ENCODE results near the gene GNAZ.

Gene GNAZ

GRCh38 chr22:23080613-23081290, 10.4 kb downstream of the GNAZ start:
- no peak for TF ChIP-seq EZH2phosphoT487 (conservative IDR thresholded peaks at IDR 0.05; ENCODE audit: low read length)
- TF ChIP-seq CTCF (IDR thresholded peaks at IDR 0.05; ENCODE audit: insufficient read depth, low read length, poor library complexity, severe bottlenecking): no peak
- Histone ChIP-seq H3F3A (ENCODE audit: insufficient read depth) (no peaks in the 10 kb centered on the region), H3K79me2 (ENCODE audit: insufficient read depth, low read length) (no peaks in the 10 kb centered on the region), H3K27ac (ENCODE audit: low read depth, low read length) (no peak overlapping the region), H2AFZ (ENCODE audit: low read depth, low read length, severe bottlenecking) (no peak overlapping the region), H3K4me2 (ENCODE audit: low read depth, low read length, poor library complexity, severe bottlenecking) (no peak overlapping the region), H3K9me2 (replicated peaks; ENCODE audit: insufficient read depth, low read length) (no peaks in the 10 kb centered on the region), H4K20me1 (ENCODE audit: low read depth, low read length) (no peaks in the 10 kb centered on the region), H3K9ac (ENCODE audit: low read length) (no peak overlapping the region), H3K27me3 (ENCODE audit: low read length) (no peaks in the 10 kb centered on the region), H3K36me3 (ENCODE audit: low read length) (no peaks in the 10 kb centered on the region), H3K4me3 (ENCODE audit: insufficient read depth, low read length, poor library complexity, severe bottlenecking) (no peak overlapping the region), H3K9me3 (ENCODE audit: insufficient read depth, low read length) (no peaks in the 10 kb centered on the region)

GRCh38 chr22:23082534-23083314, 12.4 kb downstream of the GNAZ start:
- Histone ChIP-seq H3K9ac (ENCODE audit: low read length) (no peak overlapping the region), H3K9me2 (replicated peaks; ENCODE audit: insufficient read depth, low read length) (no peaks in the 10 kb centered on the region), H3K9me3 (ENCODE audit: insufficient read depth, low read length) (no peaks in the 10 kb centered on the region), H3K36me3 (ENCODE audit: low read length) (no peaks in the 10 kb centered on the region), H2AFZ (ENCODE audit: low read depth, low read length, severe bottlenecking) (no peak overlapping the region), H4K20me1 (ENCODE audit: low read depth, low read length) (no peaks in the 10 kb centered on the region), H3K4me3 (ENCODE audit: insufficient read depth, low read length, poor library complexity, severe bottlenecking) (no peak overlapping the region), H3K79me2 (ENCODE audit: insufficient read depth, low read length) (no peaks in the 10 kb centered on the region), H3K27me3 (ENCODE audit: low read length) (no peaks in the 10 kb centered on the region), H3K27ac (ENCODE audit: low read depth, low read length) (no peak overlapping the region), H3F3A (ENCODE audit: insufficient read depth) (no peaks in the 10 kb centered on the region), H3K4me2 (ENCODE audit: low read depth, low read length, poor library complexity, severe bottlenecking) (no peak overlapping the region)
- TF ChIP-seq EZH2phosphoT487 (conservative IDR thresholded peaks at IDR 0.05; ENCODE audit: low read length) (no peak), CTCF (IDR thresholded peaks at IDR 0.05; ENCODE audit: insufficient read depth, low read length, poor library complexity, severe bottlenecking) (no peak)

- Histone ChIP-seq H3F3A (ENCODE audit: insufficient read depth) (no peaks in the 10 kb centered on the region), H3K79me2 (ENCODE audit: insufficient read depth, low read length) (no peaks in the 10 kb centered on the region), H3K27me3 (ENCODE audit: low read length) (no peaks in the 10 kb centered on the region), H3K4me3 (ENCODE audit: insufficient read depth, low read length, poor library complexity, severe bottlenecking) (no peak overlapping the region), H4K20me1 (ENCODE audit: low read depth, low read length) (no peaks in the 10 kb centered on the region), H3K9ac (ENCODE audit: low read length) (no peak overlapping the region), H3K9me2 (replicated peaks; ENCODE audit: insufficient read depth, low read length) (no peaks in the 10 kb centered on the region), H3K4me2 (ENCODE audit: low read depth, low read length, poor library complexity, severe bottlenecking) (no peak overlapping the region), H3K27ac (ENCODE audit: low read depth, low read length) (no peak overlapping the region), H2AFZ (ENCODE audit: low read depth, low read length, severe bottlenecking) (no peak overlapping the region), H3K9me3 (ENCODE audit: insufficient read depth, low read length) (no peaks in the 10 kb centered on the region), H3K36me3 (ENCODE audit: low read length) (no peaks in the 10 kb centered on the region)
- TF ChIP-seq EZH2phosphoT487 (conservative IDR thresholded peaks at IDR 0.05; ENCODE audit: low read length) (no peak), CTCF (IDR thresholded peaks at IDR 0.05; ENCODE audit: insufficient read depth, low read length, poor library complexity, severe bottlenecking) (no peak)
These were observed 13.1 kb downstream of the GNAZ start for GRCh38 chr22:23083315-23084021.

Data from SU-DHL-6 (cell line).